Activated CD4-positive, alpha-beta T cell treated with anti-CD3 and anti-CD28 coated beads for 48 hours (primary cell): ENCODE data around the gene SERPINB10.
"Not testable (repeated sequence)": the region's sequence is repeated elsewhere in the genome, so short reads cannot be mapped to it uniquely, and the experiment has no call there.

ENCODE experiments used
- DNase-seq: peaks from one replicate; pipeline ENCODE4 v3.0.0-alpha.2; 2020

Gene SERPINB10

GRCh38 chr18:63892566-63892965, 15.2 kb upstream of the SERPINB10 start:
- no peak for DNase-seq

GRCh38 chr18:63894106-63894772, 13.5 kb upstream of the SERPINB10 start:
- no peak for DNase-seq

GRCh38 chr18:63895190-63895589, 12.6 kb upstream of the SERPINB10 start:
- no peak for DNase-seq

GRCh38 chr18:63897072-63897471, 10.7 kb upstream of the SERPINB10 start:
- no peak for DNase-seq

GRCh38 chr18:63899206-63899605, 8.6 kb upstream of the SERPINB10 start:
- no peak for DNase-seq

GRCh38 chr18:63903851-63904570, 3.7 kb upstream of the SERPINB10 start:
- DNase-seq, result no peak

- DNase-seq, result no peak
Measured at GRCh38 chr18:63904694-63905093, 3.1 kb upstream of the SERPINB10 start.

- DNase-seq, result no peak
Measured at GRCh38 chr18:63905361-63905760, 2.4 kb upstream of the SERPINB10 start.

GRCh38 chr18:63906056-63906455, 1.7 kb upstream of the SERPINB10 start:
- no peak for DNase-seq

- DNase-seq, result no peak
Measured at GRCh38 chr18:63908858-63909257, 1.1 kb downstream of the SERPINB10 start.

GRCh38 chr18:63909870-63910269, 2.1 kb downstream of the SERPINB10 start:
- no peak for DNase-seq

- no peak for DNase-seq
Measured at GRCh38 chr18:63917817-63918216, 10.1 kb downstream of the SERPINB10 start.

GRCh38 chr18:63922049-63922448, 14.3 kb downstream of the SERPINB10 start:
- DNase-seq, result no peak

- DNase-seq, result no peak
Measured at GRCh38 chr18:63924551-63924950, 16.8 kb downstream of the SERPINB10 start.

- DNase-seq, result no peak
Measured at GRCh38 chr18:63928331-63928730, 20.6 kb downstream of the SERPINB10 start.

GRCh38 chr18:63929369-63929768, 21.6 kb downstream of the SERPINB10 start:
- DNase-seq, result not testable (repeated sequence)

GRCh38 chr18:63930773-63931354, 23.1 kb downstream of the SERPINB10 start:
- DNase-seq, result no peak

GRCh38 chr18:63936156-63936931, 28.6 kb downstream of the SERPINB10 start:
- peak; percentile 76 for DNase-seq

- DNase-seq, result no peak
Measured at GRCh38 chr18:63936932-63937393, 29.2 kb downstream of the SERPINB10 start.

- no peak for DNase-seq
Measured at GRCh38 chr18:63940008-63940407, 32.2 kb downstream of the SERPINB10 start.

- not testable (repeated sequence) for DNase-seq
Measured at GRCh38 chr18:63940543-63941050, 32.8 kb downstream of the SERPINB10 start.

GRCh38 chr18:63947051-63947790, 39.5 kb downstream of the SERPINB10 start:
- DNase-seq, result no peak
